ENCODE data around the gene TDRD7. TPM values are rescaled to one million over a fixed set of nuclear protein-coding genes. Genes with fewer than 3 reads are reported as not detected.

The TDRD7 gene
- total and polyA plus RNA-seq, 9 donors: 7.4 to 15.6 (median 9.8) TPM

DNA sequence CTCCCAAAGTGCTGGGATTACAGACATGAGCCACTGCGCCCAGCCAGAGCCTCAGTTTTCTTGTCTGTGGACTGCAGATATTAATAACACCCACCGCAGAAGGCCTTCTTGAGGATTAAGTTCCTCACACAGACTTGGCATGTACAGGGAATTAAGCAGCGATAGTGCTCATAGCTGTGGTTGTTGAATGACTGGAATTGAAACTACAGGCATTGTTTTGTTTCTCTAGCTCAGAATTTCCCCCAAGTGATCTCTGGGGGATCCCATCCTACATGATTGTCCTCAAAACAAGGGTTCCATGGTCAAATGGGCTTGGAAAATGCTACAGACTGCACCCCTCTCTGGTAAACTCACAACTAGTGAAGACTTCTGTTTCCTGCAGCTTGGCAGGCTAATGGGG lies 44.2 kb upstream of the TDRD7 start:
- 95 to 98% (median 97%) methylated on average over 3 of the region's 3 CpGs for WGBS, 3 donors
- H3K4me3 ChIP-seq: no peak overlapping the region
- no peak overlapping the region for H3K27ac ChIP-seq
- DNase-seq: no peak
- TF ChIP-seq, protein P1, sequence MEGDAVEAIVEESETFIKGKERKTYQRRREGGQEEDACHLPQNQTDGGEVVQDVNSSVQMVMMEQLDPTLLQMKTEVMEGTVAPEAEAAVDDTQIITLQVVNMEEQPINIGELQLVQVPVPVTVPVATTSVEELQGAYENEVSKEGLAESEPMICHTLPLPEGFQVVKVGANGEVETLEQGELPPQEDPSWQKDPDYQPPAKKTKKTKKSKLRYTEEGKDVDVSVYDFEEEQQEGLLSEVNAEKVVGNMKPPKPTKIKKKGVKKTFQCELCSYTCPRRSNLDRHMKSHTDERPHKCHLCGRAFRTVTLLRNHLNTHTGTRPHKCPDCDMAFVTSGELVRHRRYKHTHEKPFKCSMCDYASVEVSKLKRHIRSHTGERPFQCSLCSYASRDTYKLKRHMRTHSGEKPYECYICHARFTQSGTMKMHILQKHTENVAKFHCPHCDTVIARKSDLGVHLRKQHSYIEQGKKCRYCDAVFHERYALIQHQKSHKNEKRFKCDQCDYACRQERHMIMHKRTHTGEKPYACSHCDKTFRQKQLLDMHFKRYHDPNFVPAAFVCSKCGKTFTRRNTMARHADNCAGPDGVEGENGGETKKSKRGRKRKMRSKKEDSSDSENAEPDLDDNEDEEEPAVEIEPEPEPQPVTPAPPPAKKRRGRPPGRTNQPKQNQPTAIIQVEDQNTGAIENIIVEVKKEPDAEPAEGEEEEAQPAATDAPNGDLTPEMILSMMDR (IDR thresholded peaks at IDR 0.05): no peak
- TF ChIP-seq EP300 (IDR thresholded peaks at IDR 0.05) (no peak), POLR2A (IDR thresholded peaks at IDR 0.05) (no peak)
- no peaks in the 10 kb centered on the region for H3K4me1 ChIP-seq (ENCODE audit: insufficient read depth)
- H3K9me3 ChIP-seq: no peaks in the 10 kb centered on the region
- intact Hi-C loops (cut with DNase I): no loop called here
- H3K36me3 ChIP-seq: peaks cover 2% of the 10 kb centered on the region
- H3K27me3 ChIP-seq: no peaks in the 10 kb centered on the region

GRCh38 chr9:97368964-97369363 lies 42.9 kb upstream of the TDRD7 start:
- WGBS, 3 donors: 88 to 98% (median 94%) methylated on average over 1 of the region's 1 CpG
- DNase-seq: no peak
- peaks cover 2% of the 10 kb centered on the region for H3K36me3 ChIP-seq
- no peak overlapping the region for H3K27ac ChIP-seq
- TF ChIP-seq EP300 (IDR thresholded peaks at IDR 0.05) (no peak), POLR2A (IDR thresholded peaks at IDR 0.05) (no peak)
- TF ChIP-seq, protein P1 (IDR thresholded peaks at IDR 0.05): no peak
- intact Hi-C loops (cut with DNase I): no loop called here
- no peaks in the 10 kb centered on the region for H3K9me3 ChIP-seq
- no peak overlapping the region for H3K4me3 ChIP-seq
- H3K27me3 ChIP-seq: no peaks in the 10 kb centered on the region
- no peaks in the 10 kb centered on the region for H3K4me1 ChIP-seq (ENCODE audit: insufficient read depth)

DNA sequence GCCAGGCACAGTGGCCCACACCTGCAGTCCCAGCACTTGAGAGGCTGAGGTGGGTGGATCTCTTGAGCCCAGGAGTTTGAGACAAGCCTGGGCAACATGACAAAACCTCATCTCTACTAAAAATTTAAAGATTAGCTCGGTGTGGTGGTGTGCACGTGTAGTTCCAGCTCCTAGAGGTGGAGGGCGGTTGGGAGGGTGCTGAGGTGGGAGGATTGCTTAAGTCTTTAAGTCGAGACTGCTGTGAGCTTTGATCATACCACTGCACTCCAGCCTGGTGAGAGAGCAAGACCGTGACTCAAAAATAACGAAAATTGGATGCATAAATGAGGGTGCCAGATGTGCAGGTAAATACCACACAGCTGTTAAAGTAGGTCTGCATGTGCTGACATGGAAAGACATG lies 39.3 kb upstream of the TDRD7 start:
- TF ChIP-seq EP300 (IDR thresholded peaks at IDR 0.05): no peak
- no peak for TF ChIP-seq POLR2A (IDR thresholded peaks at IDR 0.05)
- TF ChIP-seq, protein P1 (IDR thresholded peaks at IDR 0.05): no peak
- no peaks in the 10 kb centered on the region for H3K27me3 ChIP-seq
- WGBS, 3 donors: 58 to 68% (median 66%) methylated on average over 6 of the region's 6 CpGs
- no peaks in the 10 kb centered on the region for H3K4me1 ChIP-seq (ENCODE audit: insufficient read depth)
- no peak overlapping the region for H3K27ac ChIP-seq
- H3K36me3 ChIP-seq: no peaks in the 10 kb centered on the region
- intact Hi-C loops (cut with DNase I): no loop called here
- DNase-seq: no peak
- no peak overlapping the region for H3K4me3 ChIP-seq
- no peaks in the 10 kb centered on the region for H3K9me3 ChIP-seq

- Histone ChIP-seq H3K9me3 (no peaks in the 10 kb centered on the region), H3K27me3 (no peaks in the 10 kb centered on the region), H3K4me1 (ENCODE audit: insufficient read depth) (no peaks in the 10 kb centered on the region), H3K4me3 (no peak overlapping the region), H3K36me3 (no peaks in the 10 kb centered on the region), H3K27ac (no peak overlapping the region)
- TF ChIP-seq EP300 (IDR thresholded peaks at IDR 0.05) (no peak), POLR2A (IDR thresholded peaks at IDR 0.05) (no peak)
- TF ChIP-seq, protein P1 (IDR thresholded peaks at IDR 0.05): no peak
- 92 to 95% (median 93%) methylated on average over 4 of the region's 4 CpGs for WGBS, 3 donors
- intact Hi-C loops (cut with DNase I): no loop called here
- no peak for DNase-seq
Observed at GRCh38 chr9:97373331-97373730, 38.6 kb upstream of the TDRD7 start.

DNA sequence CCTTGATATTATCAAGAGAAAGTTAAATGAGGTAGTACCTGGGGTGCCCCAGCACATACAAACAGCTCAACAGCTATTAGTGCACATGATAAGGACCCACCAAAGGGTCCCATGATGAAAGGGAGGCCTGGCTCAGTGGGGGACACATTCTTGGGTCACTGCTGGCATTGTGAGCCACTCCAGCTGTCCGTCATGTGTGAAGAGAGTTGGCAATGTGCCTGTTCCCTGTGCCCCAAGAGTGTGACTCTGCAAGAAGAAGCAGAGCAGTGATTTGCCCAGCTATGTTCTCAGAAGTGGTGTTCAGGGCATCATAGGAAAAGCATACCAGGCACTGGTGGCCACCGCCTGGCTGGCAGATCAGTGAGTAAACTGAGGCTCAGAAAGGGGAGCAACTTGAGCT lies 37.1 kb upstream of the TDRD7 start:
- no peak for DNase-seq
- no peaks in the 10 kb centered on the region for H3K4me1 ChIP-seq (ENCODE audit: insufficient read depth)
- WGBS, 3 donors: 90 to 100% (median 91%) methylated on average over 2 of the region's 2 CpGs
- no peak overlapping the region for H3K27ac ChIP-seq
- H3K4me3 ChIP-seq: no peak overlapping the region
- H3K36me3 ChIP-seq: no peaks in the 10 kb centered on the region
- no peaks in the 10 kb centered on the region for H3K9me3 ChIP-seq
- no peaks in the 10 kb centered on the region for H3K27me3 ChIP-seq
- intact Hi-C loops (cut with DNase I): no loop called here
- TF ChIP-seq POLR2A (IDR thresholded peaks at IDR 0.05) (no peak), EP300 (IDR thresholded peaks at IDR 0.05) (no peak)
- TF ChIP-seq, protein P1 (IDR thresholded peaks at IDR 0.05): no peak
